ENCODE data around the gene SPINK7. TPM values are rescaled to one million over a fixed set of nuclear protein-coding genes. Genes with fewer than 3 reads are reported as not detected.

Gene SPINK7
- total RNA-seq, 2 donors from 2014 or later, result not detected

DNA sequence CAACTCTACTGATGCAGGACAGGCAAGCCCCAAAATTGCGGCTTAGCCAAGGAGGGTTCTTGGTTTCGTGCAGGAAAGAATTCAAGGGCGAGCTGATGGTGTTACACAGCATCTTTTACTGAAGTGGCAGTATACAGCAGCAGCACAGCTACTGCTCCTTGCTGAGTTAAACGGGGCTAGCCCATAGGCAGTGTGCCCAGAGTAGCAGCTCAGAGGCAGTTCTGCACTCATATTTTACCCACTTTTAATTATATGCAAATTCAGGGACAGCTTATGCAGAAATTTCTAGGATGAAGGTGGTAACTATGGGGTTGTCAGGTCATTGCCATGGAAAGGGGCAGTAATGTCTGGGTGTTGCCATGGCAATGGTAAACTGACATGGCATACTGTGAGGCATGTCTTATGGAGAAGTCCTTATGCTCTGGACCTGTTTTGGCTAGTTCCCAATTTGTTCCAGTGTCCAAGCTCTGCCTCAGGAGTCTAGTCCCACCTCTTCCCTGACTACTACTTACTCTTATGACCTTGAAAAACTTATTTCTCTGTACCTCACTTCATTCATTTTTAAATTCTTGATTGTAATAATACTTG lies 21.1 kb downstream of the SPINK7 start:
- Mint-ChIP-seq H3K4me1 (no peaks in the 10 kb centered on the region), H3K36me3 (ENCODE audit: low read depth) (no peaks in the 10 kb centered on the region), H3K4me3 (no peak overlapping the region), H3K27ac (no peak overlapping the region), H3K9me3 (peaks cover 15% of the 10 kb centered on the region), H3K27me3 (ENCODE audit: insufficient read depth) (peaks cover 20% of the 10 kb centered on the region)
- H3K4me3 ChIP-seq (ENCODE audit: low read length), result no peak overlapping the region
- no peaks in the 10 kb centered on the region for H3K36me3 ChIP-seq (ENCODE audit: control insufficient read depth, insufficient read depth, low read length)
- TF ChIP-seq, protein P1, sequence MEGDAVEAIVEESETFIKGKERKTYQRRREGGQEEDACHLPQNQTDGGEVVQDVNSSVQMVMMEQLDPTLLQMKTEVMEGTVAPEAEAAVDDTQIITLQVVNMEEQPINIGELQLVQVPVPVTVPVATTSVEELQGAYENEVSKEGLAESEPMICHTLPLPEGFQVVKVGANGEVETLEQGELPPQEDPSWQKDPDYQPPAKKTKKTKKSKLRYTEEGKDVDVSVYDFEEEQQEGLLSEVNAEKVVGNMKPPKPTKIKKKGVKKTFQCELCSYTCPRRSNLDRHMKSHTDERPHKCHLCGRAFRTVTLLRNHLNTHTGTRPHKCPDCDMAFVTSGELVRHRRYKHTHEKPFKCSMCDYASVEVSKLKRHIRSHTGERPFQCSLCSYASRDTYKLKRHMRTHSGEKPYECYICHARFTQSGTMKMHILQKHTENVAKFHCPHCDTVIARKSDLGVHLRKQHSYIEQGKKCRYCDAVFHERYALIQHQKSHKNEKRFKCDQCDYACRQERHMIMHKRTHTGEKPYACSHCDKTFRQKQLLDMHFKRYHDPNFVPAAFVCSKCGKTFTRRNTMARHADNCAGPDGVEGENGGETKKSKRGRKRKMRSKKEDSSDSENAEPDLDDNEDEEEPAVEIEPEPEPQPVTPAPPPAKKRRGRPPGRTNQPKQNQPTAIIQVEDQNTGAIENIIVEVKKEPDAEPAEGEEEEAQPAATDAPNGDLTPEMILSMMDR (conservative IDR thresholded peaks at IDR 0.05), result no peak
- no peaks in the 10 kb centered on the region for H3K27me3 ChIP-seq (ENCODE audit: control insufficient read depth, insufficient read depth, low read length, poor library complexity, severe bottlenecking)
- WGBS, 2 experiments (ENCODE audit: insufficient coverage in 1 of 2, insufficient read length in 1 of 2), result 83 to 91% methylated on average over 4 of the region's 4 CpGs
- no peak overlapping the region for H3K27ac ChIP-seq (ENCODE audit: low read depth, low read length)
- no peaks in the 10 kb centered on the region for H3K9me3 ChIP-seq (ENCODE audit: control insufficient read depth, low read length)
- H3K9ac ChIP-seq (ENCODE audit: extremely low read depth, low read length, poor library complexity, severe bottlenecking), result no peak overlapping the region
- H3K4me1 ChIP-seq (ENCODE audit: control insufficient read depth, insufficient read depth, low read length), result no peaks in the 10 kb centered on the region
- DNase-seq, result no peak

DNA sequence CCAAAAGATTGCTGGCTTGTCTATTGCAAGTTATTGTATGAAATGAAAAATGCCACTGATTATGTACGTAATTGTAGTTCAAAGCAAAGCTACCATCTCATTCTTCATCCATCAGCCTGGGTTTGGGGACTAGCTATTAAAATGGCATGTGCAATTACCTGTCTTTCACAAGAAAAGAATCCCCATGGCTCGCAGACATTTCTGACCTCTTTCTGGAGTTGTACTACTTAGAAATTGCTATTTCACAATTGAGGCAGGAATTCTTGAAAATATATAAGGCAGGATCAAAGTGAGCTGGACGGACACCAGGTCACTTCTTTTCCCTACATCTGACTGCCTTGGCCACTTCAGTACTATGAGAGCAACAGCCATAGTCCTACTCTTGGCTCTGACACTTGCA lies 23.0 kb downstream of the SPINK7 start, which contains the start of gene SPINK9:
Gene SPINK9 (plus strand): TSS at position 301 of the 400 bp plus-strand sequence. CDS start 55 bp downstream, at position 356.
- TF ChIP-seq, protein P1 (conservative IDR thresholded peaks at IDR 0.05), result no peak
- Histone ChIP-seq H3K27ac (ENCODE audit: low read depth, low read length) (no peak within 1 kb of the TSS), H3K9ac (ENCODE audit: extremely low read depth, low read length, poor library complexity, severe bottlenecking) (no peak within 1 kb of the TSS), H3K9me3 (ENCODE audit: control insufficient read depth, low read length) (no peaks in the 10 kb centered on the region), H3K4me1 (ENCODE audit: control insufficient read depth, insufficient read depth, low read length) (no peaks in the 10 kb centered on the region), H3K27me3 (ENCODE audit: control insufficient read depth, insufficient read depth, low read length, poor library complexity, severe bottlenecking) (no peaks in the 10 kb centered on the region), H3K36me3 (ENCODE audit: control insufficient read depth, insufficient read depth, low read length) (no peaks in the 10 kb centered on the region), H3K4me3 (ENCODE audit: low read length) (no peak within 1 kb of the TSS)
- DNase-seq, result no peak
- Mint-ChIP-seq H3K4me3 (no peak within 1 kb of the TSS), H3K36me3 (ENCODE audit: low read depth) (no peaks in the 10 kb centered on the region), H3K9me3 (peaks cover 8% of the 10 kb centered on the region), H3K27me3 (ENCODE audit: insufficient read depth) (peaks cover 10% of the 10 kb centered on the region), H3K4me1 (no peaks in the 10 kb centered on the region), H3K27ac (no peak within 1 kb of the TSS)
- 88 to 89% methylated on average over 3 of the region's 3 CpGs for WGBS, 2 experiments (ENCODE audit: insufficient coverage in 1 of 2, insufficient read length in 1 of 2)

DNA sequence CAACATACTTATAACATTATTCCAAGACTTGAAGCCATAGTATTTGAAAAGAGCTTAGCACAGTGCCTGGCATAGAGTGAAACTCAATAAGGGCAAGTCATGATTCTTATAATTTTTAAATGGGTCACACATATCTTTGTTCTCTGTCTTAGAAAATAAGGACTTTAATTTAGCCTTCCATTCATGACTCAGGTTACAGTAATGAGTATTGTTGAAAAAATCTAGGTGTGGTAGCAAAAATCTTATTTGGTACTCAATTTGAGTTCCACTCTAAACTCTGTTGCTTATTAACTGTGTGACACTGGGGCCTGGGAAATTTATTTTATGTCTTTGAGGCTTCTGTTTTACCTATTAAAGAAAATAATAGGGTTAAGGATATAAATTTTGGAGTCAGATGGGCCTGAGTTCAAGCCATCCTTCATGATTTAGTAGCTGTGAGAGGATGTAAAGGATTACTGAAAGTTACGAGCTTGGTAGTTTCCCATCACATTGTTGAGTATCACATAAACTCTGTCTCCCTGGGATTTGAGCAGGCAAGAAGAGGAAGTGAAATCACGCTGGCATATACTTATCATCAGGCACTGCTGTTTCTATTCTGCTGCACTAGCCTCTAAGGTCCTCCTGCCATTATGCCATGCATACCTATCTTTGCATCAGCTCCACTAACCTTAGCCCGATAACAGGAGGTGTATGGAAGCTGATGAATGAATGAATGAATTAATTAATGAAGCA lies 24.6 kb downstream of the SPINK7 start:
- Histone ChIP-seq H3K4me1 (ENCODE audit: control insufficient read depth, insufficient read depth, low read length) (no peaks in the 10 kb centered on the region), H3K9ac (ENCODE audit: extremely low read depth, low read length, poor library complexity, severe bottlenecking) (no peak overlapping the region), H3K36me3 (ENCODE audit: control insufficient read depth, insufficient read depth, low read length) (no peaks in the 10 kb centered on the region), H3K27ac (ENCODE audit: low read depth, low read length) (no peak overlapping the region), H3K4me3 (ENCODE audit: low read length) (no peak overlapping the region), H3K9me3 (ENCODE audit: control insufficient read depth, low read length) (no peaks in the 10 kb centered on the region), H3K27me3 (ENCODE audit: control insufficient read depth, insufficient read depth, low read length, poor library complexity, severe bottlenecking) (no peaks in the 10 kb centered on the region)
- Mint-ChIP-seq H3K4me3 (no peak overlapping the region), H3K27me3 (ENCODE audit: insufficient read depth) (peaks cover 4% of the 10 kb centered on the region), H3K36me3 (ENCODE audit: low read depth) (no peaks in the 10 kb centered on the region), H3K27ac (no peak overlapping the region), H3K9me3 (no peaks in the 10 kb centered on the region), H3K4me1 (no peaks in the 10 kb centered on the region)
- DNase-seq, result no peak
- 93 to 100% methylated on average over 2 to 3 of the region's 3 CpGs for WGBS, 2 experiments (ENCODE audit: insufficient coverage in 1 of 2, insufficient read length in 1 of 2)
- TF ChIP-seq, protein P1 (conservative IDR thresholded peaks at IDR 0.05), result no peak

Data from endodermal cell (in vitro differentiated cells).